OCI-LY3 (cell line): ENCODE results near the gene OR14A2.

Experiments
- EZH2phosphoT487 ChIP-seq: fragments of 200-600 bp; shearing (Covaris generic); IDR thresholded peaks from 2 replicates; pipeline ENCODE4 v1.6.1; 2018; ENCODE audit warnings: antibody characterized with exemption, mixed run types, low read depth
- TF ChIP-seq, protein P1 (sequence below): fragments of 200-600, 300-600 bp; sonication (generic); IDR thresholded peaks from 2 replicates; pipeline ENCODE4 v1.5.1; 2014; ENCODE audit warnings: antibody characterized with exemption, low read length, low read depth

- TF ChIP-seq, protein P1, sequence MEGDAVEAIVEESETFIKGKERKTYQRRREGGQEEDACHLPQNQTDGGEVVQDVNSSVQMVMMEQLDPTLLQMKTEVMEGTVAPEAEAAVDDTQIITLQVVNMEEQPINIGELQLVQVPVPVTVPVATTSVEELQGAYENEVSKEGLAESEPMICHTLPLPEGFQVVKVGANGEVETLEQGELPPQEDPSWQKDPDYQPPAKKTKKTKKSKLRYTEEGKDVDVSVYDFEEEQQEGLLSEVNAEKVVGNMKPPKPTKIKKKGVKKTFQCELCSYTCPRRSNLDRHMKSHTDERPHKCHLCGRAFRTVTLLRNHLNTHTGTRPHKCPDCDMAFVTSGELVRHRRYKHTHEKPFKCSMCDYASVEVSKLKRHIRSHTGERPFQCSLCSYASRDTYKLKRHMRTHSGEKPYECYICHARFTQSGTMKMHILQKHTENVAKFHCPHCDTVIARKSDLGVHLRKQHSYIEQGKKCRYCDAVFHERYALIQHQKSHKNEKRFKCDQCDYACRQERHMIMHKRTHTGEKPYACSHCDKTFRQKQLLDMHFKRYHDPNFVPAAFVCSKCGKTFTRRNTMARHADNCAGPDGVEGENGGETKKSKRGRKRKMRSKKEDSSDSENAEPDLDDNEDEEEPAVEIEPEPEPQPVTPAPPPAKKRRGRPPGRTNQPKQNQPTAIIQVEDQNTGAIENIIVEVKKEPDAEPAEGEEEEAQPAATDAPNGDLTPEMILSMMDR = no peak
- TF ChIP-seq EZH2phosphoT487 = no peak
Measured at GRCh38 chr1:247747616-247748015, 325 bp downstream of the OR14A2 start.
